Right lobe of liver (tissue), 4 donors: ENCODE measurements around the gene BLTP3B.
A peak's percentile ranks its signal among the peaks of the same experiment; 100 is the strongest.

Experiments
- CTCF ChIP-seq, 4 donors: fragments of 200-600 bp in 3 of 4; fragments of 450-650 bp in 1 of 4; IDR thresholded peaks; one replicate each; pipeline versions ENCODE4 v1.5.1 to v1.8.0; 2016 to 2022; ENCODE audit warnings: antibody characterized with exemption in 4 of 4, mild to moderate bottlenecking in 2 of 4
- POLR2A ChIP-seq: fragments of 450-650 bp; IDR thresholded peaks from one replicate; pipeline ENCODE4 v1.6.1; 2017; ENCODE audit warnings: antibody characterized with exemption, mild to moderate bottlenecking
- donor health status: DM: no; HTN: no; CAD: no.
- donor health status: DM: no; HTN: no; CAD: no.
- donor health status: DM: no; HTN: yes; CAD: no.

- TF ChIP-seq CTCF (IDR thresholded peaks at IDR 0.05) (peak; percentile 14 to 42 (median 36)), POLR2A (no peak)
These were observed 4.4 kb downstream of the BLTP3B start for GRCh38 chr12:100138048-100138802.
